ENCODE measurements around the gene SRGAP3.

Gene SRGAP3

GRCh38 chr3:9198899-9199335, 50.5 kb downstream of the SRGAP3 start:
- DNase-seq: no peak

GRCh38 chr3:9198261-9198660, 51.2 kb downstream of the SRGAP3 start:
- no peak for DNase-seq

DNA sequence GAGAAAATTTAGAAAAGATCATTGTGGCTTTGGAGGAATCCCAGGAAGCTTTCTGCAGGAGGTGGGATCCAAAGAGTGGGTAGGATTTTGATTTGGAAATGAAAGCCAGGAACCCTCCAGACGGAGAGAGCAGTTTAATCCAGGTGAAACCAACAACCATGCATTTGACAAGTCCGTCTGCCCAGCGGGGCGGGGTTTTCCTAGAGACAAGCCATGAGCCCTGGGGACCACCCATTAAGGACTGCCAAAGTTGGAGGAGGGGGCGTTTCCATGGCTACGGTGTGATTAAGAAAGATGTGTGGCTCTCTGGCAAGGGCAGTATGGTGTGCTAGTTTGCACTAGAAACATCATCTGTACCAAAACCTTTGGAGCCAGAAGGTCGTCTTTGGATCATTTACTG, 53.4 kb downstream of the SRGAP3 start:
- no peak for DNase-seq

GRCh38 chr3:9195390-9195789, 54.1 kb downstream of the SRGAP3 start:
- DNase-seq: no peak

DNA sequence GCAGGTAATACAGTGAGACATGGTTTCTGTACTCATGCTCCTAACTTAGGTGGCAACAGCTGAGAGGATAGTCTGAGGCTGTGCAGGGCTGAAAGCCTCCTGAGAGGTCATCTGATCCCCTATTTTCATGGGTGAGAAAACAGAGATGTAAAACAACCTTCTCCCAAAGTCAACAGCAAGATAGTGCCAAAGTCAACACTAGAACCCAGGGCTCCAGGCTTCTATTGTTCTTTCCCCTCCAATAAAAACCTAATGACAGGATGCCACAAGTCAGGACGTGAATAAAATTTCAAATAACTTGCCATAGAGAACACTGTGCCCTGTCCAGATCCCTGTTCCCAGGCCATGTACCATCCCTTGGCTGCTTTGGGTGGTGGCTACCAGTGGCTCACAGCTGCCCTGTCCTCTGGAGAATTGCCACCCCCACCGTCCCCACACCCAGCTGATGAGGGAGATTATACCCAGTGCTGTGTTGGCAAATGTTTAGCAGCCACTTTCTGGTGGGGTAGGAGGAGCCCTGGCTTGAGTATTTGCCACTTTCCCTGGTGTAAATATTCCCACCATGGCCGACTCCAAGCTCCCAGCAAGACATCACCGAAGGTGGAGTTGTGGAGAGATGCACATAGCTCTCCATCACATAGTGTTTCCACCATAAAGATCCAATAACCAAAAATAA, 54.8 kb downstream of the SRGAP3 start:
- DNase-seq: peak; percentile 99

DNA sequence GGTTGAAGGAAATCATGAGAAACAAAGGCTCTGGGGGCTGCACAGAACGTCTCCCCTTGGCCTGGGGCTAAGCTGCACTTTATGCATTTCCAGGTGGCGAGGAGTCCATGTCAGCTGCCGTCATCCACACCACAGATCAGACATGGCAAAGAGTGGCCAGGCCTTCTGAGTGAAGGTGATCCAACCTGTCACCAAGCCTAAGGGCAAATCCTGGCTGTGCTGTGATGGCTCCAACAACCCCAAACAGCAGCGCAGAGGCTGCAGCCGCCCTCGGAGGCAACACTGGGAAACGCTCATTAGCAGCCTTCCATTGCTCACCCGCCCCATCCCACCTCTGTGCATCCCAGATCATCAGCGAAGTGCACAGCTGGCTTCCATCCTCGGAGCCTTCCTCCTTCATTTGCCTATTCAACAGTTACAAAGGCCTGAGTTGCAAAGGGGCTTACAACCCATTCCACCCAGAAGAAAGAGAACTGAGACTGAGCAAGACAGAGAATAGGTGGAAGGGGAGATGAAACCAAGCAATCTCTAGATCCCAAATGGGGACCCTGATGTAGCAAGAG, 55.7 kb downstream of the SRGAP3 start:
- DNase-seq: no peak

GRCh38 chr3:9193211-9193610, 56.2 kb downstream of the SRGAP3 start:
- DNase-seq: no peak

GRCh38 chr3:9192248-9193025, 57.0 kb downstream of the SRGAP3 start:
- DNase-seq: no peak

- DNase-seq: no peak
Observed at GRCh38 chr3:9190276-9190675, 59.2 kb downstream of the SRGAP3 start.

DNA sequence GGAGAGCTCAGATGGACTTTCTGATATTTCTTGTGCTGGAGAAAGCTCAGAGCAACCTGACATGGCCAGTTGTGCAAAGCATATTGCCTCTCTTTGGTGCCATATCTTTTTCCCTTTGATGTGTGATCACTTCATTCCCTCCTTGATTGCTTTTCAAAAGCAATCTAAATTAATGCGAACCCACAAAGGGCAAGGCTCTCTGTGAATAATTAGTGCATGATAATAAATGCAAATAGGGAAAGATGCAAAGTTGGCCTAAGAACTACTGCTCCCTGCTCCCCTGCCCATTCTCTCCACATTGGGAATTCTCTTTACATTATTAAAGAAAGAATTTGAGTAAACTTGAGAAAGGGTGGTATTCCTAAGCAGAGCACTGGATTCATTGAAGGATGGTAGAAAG, 60.9 kb downstream of the SRGAP3 start:
- no peak for DNase-seq

GRCh38 chr3:9185701-9186100, 63.7 kb downstream of the SRGAP3 start:
- no peak for DNase-seq

- no peak for DNase-seq
Observed at GRCh38 chr3:9185046-9185445, 64.4 kb downstream of the SRGAP3 start.

- no peak for DNase-seq
Observed at GRCh38 chr3:9184461-9184835, 65.0 kb downstream of the SRGAP3 start.

DNA sequence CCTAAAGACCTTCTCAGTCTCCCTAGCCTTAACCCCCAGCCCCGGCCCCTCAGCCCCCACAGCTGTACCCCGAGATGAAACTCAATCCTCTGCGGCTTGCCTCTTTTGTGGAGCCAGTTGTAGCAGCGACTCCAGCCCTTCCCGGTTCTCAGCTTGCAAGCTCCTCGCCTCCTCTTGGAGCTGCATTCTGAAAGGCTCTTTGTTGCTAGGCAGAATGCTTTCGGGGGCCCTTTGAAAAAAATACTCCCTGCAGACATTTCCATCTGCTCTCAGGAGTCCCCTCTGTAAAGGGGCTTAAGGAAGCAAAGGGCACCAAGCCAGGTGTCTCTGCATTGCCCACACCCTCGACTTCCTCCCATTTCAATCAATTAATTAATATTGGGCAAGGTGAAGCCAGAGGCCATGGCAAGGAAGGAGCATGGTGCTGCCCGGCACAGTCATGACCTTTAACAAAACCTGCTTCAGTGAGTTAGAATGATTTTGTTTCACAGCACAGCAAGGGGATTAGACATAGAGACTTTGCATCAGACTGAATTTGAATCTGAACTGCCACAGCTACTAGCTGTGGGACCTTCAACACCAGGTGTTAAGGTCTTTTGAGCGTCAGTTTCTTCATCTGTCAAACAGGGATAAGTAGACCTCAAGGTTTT, 65.5 kb downstream of the SRGAP3 start:
- DNase-seq: no peak

GRCh38 chr3:9183011-9183410, 66.4 kb downstream of the SRGAP3 start:
- DNase-seq: no peak

- no peak for DNase-seq
Observed at GRCh38 chr3:9180764-9181117, 68.7 kb downstream of the SRGAP3 start.

DNA sequence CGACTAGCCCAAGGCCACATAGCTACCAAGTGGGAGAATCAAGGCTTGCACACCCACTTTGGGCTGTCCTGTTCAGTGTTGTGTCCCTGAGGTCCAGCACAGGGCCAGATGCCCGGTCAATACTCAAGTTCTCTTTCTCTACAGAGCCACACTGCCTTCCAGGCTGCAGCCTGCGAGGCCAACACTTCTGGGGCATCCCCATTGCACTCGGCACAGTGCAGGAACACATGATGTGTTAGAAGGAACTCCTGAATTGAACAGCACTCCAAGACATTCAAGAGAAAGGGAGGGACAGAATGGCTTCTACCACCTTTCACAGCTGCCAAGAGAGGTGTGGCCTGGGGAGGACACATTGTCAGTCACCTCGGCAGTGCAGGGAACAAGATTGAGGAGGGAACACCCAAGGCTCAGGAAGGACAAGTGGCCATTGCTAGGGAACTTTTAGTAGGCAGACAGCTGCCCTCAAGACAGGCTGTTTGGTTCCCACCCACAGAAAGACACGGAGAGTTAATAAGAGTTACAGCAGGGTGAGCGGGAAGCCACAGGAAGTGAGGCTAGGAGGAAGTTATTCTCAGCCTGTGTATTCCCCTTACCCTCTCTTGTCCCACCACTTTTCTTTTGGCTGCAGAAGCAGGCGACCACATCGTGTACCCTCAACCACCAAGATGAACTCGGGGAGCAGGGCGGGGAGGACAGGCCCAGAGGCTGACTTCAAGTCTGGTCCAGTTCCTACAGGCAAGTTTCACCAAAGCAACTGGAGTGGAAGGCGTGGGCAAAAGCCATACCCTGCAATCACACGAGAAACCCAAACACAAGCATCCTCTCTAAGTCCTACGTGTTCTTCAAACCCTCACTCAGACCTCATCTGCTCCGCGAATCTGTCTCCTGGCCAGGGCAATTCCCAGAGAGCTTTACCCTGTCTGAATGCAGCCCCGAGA, 69.4 kb downstream of the SRGAP3 start:
- DNase-seq: no peak

GRCh38 chr3:9178697-9179096, 70.7 kb downstream of the SRGAP3 start:
- DNase-seq: no peak

GRCh38 chr3:9175421-9175820, 74.0 kb downstream of the SRGAP3 start:
- no peak for DNase-seq

- no peak for DNase-seq
Observed at GRCh38 chr3:9173445-9173844, 76.0 kb downstream of the SRGAP3 start.

GRCh38 chr3:9172851-9173321, 76.6 kb downstream of the SRGAP3 start:
- DNase-seq: peak; percentile 91

DNA sequence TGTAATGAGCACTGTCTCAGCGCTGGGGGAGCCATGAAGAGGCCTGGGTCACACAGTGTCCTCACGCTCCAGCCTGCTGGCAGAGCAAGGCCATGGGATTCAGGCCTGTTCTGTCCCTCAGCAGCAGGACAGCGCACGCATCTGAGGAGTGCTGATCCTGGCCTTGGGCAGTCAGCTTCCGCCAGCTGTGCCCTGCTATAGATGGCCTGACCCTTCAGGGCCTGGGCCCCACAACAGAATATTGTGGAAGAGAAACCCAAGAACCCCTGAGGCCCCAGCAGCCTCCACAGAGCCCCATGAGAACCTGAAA, 78.6 kb downstream of the SRGAP3 start:
- no peak for DNase-seq
